ENCODE data around the gene ATP6V1G1. TPM values are rescaled to one million over a fixed set of nuclear protein-coding genes. Genes with fewer than 3 reads are reported as not detected.

ATP6V1G1 gene
- polyA plus RNA-seq, 1 donor (not counting 4 experiments of a cell fraction or from before 2014, with no cell fraction given): 214 TPM

GRCh38 chr9:114613919-114614318, 26.4 kb downstream of the ATP6V1G1 start:
- Histone ChIP-seq H3K4me3 (ENCODE audit: control insufficient read depth in 2 of 3, extremely low read depth in 1 of 3, insufficient read depth in 2 of 3, low read depth in 1 of 3, low read length in 3 of 3) (no peak overlapping the region), H2AFZ (ENCODE audit: control insufficient read depth, low read length) (no peak overlapping the region), H3K27me3 (ENCODE audit: control insufficient read depth, extremely low read depth, insufficient read depth, low read length) (no peaks in the 10 kb centered on the region), H3K9me3 (ENCODE audit: control insufficient read depth, low read depth, low read length) (no peaks in the 10 kb centered on the region), H3K36me3 (ENCODE audit: control insufficient read depth in 2 of 2, extremely low read depth in 1 of 2, insufficient read depth in 2 of 2, low read length in 2 of 2) (no peaks in the 10 kb centered on the region), H3K9ac (ENCODE audit: control insufficient read depth, extremely low read depth, insufficient read depth, low read length) (no peak overlapping the region), H3K4me2 (ENCODE audit: control insufficient read depth, extremely low read depth, insufficient read depth, low read depth, low read length) (no peak overlapping the region), H3K79me2 (ENCODE audit: control insufficient read depth, insufficient read depth, low read length) (no peaks in the 10 kb centered on the region), H3K27ac (ENCODE audit: control insufficient read depth, insufficient read depth, low read length) (no peak overlapping the region), H3K4me1 (ENCODE audit: control insufficient read depth, extremely low read depth, insufficient read depth, low read length) (peaks cover 24% of the 10 kb centered on the region), H4K20me1 (ENCODE audit: control insufficient read depth, extremely low read depth, insufficient read depth, low read length) (no peaks in the 10 kb centered on the region), H3K9me1 (ENCODE audit: control insufficient read depth, extremely low read depth, insufficient read depth, low read length) (no peaks in the 10 kb centered on the region)
- dilution Hi-C loops (cut with MboI; ENCODE audit: extremely low pct_ligation_motif_present, low sequenced_read_pairs): no loop called here
- no peak for FAIRE-seq
- no peak for DNase-seq (ENCODE audit: low read depth, low spot score)
- no peak for TF ChIP-seq CTCF (optimal IDR thresholded peaks at IDR 0.05 in 1 of 3, IDR thresholded peaks at IDR 0.05 in 1 of 3, conservative IDR thresholded peaks at IDR 0.05 in 1 of 3; ENCODE audit: extremely low read depth in 1 of 3, insufficient read depth in 2 of 3, low read length in 3 of 3)

GRCh38 chr9:114614373-114614772, 26.8 kb downstream of the ATP6V1G1 start:
- H3K4me3 ChIP-seq (ENCODE audit: control insufficient read depth in 2 of 3, extremely low read depth in 1 of 3, insufficient read depth in 2 of 3, low read depth in 1 of 3, low read length in 3 of 3): no peak overlapping the region
- H3K9ac ChIP-seq (ENCODE audit: control insufficient read depth, extremely low read depth, insufficient read depth, low read length): no peak overlapping the region
- dilution Hi-C loops (cut with MboI; ENCODE audit: extremely low pct_ligation_motif_present, low sequenced_read_pairs): no loop called here
- FAIRE-seq (no peak), DNase-seq (ENCODE audit: low read depth, low spot score) (no peak)
- no peaks in the 10 kb centered on the region for H3K27me3 ChIP-seq (ENCODE audit: control insufficient read depth, extremely low read depth, insufficient read depth, low read length)
- H3K9me3 ChIP-seq (ENCODE audit: control insufficient read depth, low read depth, low read length): no peaks in the 10 kb centered on the region
- H3K9me1 ChIP-seq (ENCODE audit: control insufficient read depth, extremely low read depth, insufficient read depth, low read length): no peaks in the 10 kb centered on the region
- no peak overlapping the region for H2AFZ ChIP-seq (ENCODE audit: control insufficient read depth, low read length)
- TF ChIP-seq EZH2 (IDR thresholded peaks at IDR 0.05; ENCODE audit: low read length): no peak
- no peaks in the 10 kb centered on the region for H4K20me1 ChIP-seq (ENCODE audit: control insufficient read depth, extremely low read depth, insufficient read depth, low read length)
- H3K4me2 ChIP-seq (ENCODE audit: control insufficient read depth, extremely low read depth, insufficient read depth, low read depth, low read length): no peak overlapping the region
- no peaks in the 10 kb centered on the region for H3K79me2 ChIP-seq (ENCODE audit: control insufficient read depth, insufficient read depth, low read length)
- peaks cover 29% of the 10 kb centered on the region for H3K4me1 ChIP-seq (ENCODE audit: control insufficient read depth, extremely low read depth, insufficient read depth, low read length)
- no peaks in the 10 kb centered on the region for H3K36me3 ChIP-seq (ENCODE audit: control insufficient read depth in 2 of 2, extremely low read depth in 1 of 2, insufficient read depth in 2 of 2, low read length in 2 of 2)
- no peak overlapping the region for H3K27ac ChIP-seq (ENCODE audit: control insufficient read depth, insufficient read depth, low read length)
